CD4-positive, alpha-beta T cell treated with Interleukin-15 for 4 hours (primary cell): ENCODE measurements around the gene PCDH1.

Experiments used
- DNase-seq: peaks from one replicate; pipeline ENCODE4 v3.0.0-alpha.2; 2020; ENCODE audit warnings: low spot score

PCDH1 gene

GRCh38 chr5:141873933-141874261 is 4.3 kb downstream of the PCDH1 start:
- no peak for DNase-seq

- DNase-seq: no peak
These were observed 5.5 kb downstream of the PCDH1 start for GRCh38 chr5:141872496-141873356.

DNA sequence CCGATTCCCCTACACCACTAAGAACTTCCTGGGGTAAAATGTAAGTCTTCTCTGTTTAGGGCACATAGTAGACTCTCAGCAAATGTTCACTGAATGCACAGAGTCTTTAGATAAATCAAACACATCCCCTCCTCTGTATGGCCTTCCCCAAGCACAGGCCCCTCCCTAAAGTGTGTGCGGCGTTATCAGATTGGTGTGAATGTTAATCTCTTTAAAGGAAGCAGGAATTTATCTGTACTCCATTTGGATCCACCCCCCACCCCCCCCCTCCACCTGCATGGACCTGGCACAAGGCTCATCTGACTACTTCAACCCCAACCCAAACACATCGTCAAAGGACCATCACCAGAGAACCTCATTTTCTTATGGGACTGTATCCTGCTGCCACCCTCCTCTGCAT is 6.3 kb downstream of the PCDH1 start:
- DNase-seq: no peak

DNA sequence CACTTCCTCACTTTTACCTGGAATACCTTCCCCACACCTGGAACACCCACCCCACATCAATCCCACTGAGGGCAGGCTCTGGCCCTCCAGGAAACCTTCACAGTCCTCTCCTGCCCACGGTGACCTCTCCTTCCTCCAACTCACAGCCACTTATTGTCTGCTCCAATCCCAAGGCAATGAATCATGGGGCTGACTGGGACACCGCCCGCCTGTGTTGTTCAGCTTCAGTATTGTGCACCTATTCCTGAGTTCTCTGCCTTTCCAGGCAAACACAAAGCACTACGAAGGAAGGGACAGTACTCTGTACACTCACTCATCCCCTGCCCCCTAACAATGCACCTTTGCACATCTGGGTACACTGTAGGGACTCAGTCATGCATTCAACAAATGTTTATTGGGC is 7.3 kb downstream of the PCDH1 start:
- no peak for DNase-seq

DNA sequence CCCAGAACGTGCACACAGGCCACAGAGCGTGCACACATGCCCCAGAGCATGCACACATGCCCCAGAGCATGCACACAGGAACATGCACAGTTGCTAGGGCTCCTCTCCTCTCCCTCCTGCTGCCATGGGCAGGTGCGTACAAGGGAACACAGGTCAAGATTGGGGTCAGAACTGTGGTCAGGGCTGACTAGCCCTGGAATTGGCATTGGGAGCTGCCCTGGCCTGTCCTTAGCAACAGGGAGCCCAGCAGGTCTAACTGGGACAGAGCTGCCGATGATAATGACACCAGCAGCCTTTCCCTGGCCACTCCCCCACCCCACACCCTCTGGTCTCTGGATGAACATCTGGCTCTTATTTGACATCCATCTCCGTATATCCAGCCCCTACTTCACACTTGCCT is 8.0 kb downstream of the PCDH1 start:
- no peak for DNase-seq

GRCh38 chr5:141869514-141869913 is 8.7 kb downstream of the PCDH1 start:
- DNase-seq: no peak

DNA sequence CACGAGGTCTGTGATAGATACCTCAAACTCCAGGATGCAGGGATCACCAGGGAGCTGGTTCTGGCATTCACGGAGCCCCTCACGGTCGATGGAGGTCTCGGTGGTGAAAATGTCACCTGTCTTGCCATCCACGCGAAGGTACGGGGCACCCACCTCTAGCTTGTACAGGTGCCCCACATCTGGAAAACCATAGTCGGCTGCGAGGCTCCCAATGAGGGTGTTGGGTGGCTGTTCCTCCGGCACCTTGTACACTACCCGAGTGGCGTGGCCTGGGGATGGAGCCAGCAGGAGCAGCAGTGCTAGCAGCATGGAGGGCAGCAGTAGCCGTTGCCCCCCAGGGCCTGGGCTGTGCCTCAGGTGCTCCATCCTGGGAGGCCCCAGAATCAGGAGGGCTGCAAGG is 9.2 kb downstream of the PCDH1 start:
- no peak for DNase-seq

DNA sequence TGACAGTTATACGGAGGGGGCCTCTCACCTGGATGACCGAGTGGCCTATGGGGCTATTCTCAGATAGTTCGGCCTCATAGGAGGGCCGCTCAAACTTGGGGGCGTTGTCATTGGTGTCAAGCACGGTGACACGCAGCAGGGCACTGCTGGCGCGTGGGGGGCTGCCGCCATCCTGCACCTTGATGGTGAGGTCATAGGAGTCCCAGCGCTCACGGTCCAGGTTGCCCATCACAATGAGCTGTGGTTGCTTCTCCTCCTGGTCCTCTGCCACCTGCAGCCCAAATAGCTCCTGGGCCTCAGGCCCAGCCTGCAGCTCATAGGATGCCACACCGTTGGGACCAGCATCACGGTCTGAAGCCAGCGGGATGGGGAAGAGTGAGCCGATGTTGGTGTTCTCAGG is 9.7 kb downstream of the PCDH1 start:
- no peak for DNase-seq

DNA sequence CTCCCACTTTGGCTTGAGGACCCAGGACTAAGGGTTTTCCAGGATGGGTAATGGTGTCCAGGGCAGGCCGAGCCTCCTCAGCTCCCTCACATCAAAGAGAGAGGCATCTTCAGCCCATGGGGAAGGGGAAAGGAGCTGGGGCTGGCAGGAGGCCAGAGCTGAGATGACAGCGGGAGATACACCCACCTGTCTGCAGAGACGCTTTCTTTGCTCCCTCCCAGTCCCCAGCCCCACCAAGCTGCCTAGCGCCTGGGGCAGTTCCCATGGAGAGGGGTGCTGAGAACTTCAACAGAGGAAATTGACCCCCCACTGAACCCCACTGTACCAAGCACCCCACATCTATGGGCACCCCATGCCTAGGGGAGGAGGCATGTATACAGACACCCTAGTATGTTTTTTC is 10.6 kb downstream of the PCDH1 start:
- no peak for DNase-seq

- DNase-seq: no peak
These were observed 11.1 kb downstream of the PCDH1 start for GRCh38 chr5:141867139-141867538.

DNA sequence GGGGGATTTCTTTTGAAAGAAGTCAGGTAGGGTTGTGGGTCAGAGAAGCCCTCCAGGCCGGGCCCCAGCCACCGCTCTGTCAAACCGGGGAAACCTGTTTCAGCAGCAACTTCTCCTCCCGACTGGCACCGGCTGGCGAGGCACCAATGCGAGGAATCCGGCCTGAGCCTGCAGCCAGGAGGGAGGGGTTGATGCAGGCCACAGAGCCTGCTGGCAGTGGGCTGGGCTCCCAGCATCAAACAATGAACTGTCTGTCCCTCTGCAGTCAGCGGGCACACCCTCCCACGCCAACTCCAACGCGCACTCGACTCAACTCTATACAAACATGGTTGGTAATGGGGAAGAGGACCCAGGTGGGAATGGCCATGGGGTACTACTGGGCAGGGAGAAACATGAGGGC is 12.1 kb downstream of the PCDH1 start:
- DNase-seq: no peak

DNA sequence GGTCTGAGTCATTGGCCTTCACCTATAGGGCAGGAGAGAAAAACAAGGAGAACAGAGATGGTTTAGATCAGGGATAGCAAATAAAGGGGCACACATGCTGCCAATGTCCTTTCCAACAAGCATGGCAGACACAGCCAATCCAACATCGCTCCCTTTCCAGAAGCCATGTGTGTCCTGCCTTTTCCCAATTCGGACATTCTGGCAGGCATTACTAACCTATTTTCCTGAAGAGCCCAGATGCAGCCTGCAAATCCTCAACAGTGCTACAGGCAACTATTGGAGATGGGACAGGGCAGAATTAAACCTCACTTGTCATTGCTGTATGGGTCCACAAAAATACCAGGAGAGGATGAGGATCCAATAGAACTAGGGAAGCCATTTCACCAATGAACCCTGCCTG is 12.8 kb downstream of the PCDH1 start:
- no peak for DNase-seq

DNA sequence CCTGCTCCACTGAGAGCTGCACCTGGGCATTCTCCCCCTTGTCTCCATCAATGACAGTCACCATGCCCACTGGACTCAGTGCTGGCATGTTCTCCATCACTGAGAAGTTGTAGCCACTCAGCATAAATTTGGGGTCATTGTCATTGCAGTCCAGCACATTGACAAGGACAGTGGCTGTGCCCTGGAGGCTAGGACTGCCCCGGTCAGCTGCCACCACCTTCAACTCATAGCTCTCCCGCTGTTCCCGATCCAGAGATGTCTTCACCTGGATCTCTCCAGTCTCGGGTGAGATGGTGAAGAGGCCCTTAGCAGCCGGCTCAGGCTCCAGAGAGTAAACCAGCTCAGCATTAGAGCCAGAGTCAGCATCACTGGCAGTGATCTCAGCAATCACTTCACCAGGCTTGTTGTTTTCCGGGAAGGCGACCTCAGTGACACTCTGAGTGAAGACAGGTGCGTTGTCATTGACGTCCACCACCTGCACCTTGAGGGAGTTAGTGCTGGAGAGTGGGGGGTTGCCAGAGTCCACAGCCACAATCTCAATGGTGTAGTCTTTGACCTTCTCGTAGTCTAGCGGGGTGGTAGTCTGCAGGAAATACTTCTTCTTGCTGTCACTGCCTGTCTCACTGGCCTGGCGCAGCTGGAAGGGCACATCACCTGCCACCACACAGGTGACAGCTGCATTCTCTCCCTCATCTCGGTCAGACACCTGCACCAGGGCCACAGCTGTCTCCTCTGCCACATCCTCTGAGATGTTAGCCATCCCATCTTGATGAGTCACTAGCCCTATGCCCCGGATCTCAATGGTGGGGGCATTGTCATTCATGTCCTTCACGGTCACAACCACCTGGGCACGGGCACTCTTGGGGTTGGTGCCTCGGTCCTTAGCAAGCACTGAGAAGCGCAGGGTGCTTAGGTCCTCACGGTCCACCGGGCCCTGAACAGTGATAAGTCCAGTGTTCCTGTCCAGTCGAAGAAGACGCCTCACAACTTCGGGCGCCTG is 13.5 kb downstream of the PCDH1 start:
- no peak for DNase-seq

GRCh38 chr5:141863569-141864178 is 14.5 kb downstream of the PCDH1 start:
- DNase-seq: no peak

GRCh38 chr5:141862936-141863543 is 15.2 kb downstream of the PCDH1 start:
- no peak for DNase-seq

DNA sequence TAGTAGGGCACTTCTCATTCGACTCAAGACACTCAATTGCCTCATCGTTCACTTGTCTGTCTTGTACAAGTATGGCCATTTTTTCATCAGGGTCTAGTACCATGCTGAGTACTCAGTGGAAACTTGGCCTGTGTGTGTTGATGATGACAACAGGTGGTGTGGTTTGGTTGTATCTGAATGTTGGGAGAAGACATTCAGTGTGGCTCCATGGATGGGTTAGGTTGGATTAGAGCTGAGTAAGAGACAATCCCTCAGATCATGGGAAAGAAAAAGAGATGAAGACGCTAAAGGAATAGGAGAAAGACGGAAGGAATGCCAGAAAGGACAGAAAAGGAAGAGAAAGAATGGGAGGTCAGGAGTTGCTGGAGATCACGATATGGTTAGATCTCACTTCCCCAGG is 17.0 kb downstream of the PCDH1 start:
- no peak for DNase-seq

DNA sequence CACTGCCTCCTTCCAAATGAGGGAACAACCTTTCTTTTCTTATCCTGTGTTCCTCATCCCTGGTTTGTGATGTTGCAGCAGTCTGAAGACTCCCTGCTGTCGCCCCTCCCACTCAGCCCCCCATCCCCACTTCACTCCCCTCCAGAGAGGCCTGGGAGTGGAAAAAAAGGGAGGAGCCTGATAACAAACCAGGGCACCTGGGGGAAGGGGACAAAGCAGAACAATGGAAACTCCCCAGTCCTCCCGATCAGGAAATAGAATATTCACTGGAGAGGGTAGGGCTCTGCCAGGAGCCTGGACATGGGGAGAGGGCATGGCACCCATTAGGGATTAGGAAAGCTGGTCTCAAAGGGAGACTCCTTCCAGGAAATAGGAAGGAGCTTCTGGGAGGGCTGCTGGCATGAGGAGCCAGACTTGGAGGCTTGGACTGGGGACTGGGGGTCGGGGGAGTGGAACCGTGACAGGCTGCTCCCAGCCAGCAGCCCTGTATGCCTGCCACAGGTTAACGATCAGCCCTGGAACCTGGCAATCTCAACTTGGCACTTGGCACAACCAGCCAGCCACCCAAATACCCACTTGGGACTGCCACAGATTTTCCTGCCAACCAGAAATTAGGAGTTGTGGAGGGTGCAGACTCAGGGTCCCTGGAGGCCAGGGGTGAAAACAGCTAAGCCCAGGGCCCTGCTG is 20.0 kb downstream of the PCDH1 start:
- no peak for DNase-seq

- DNase-seq: no peak
These were observed 21.0 kb downstream of the PCDH1 start for GRCh38 chr5:141857226-141857625.

- no peak for DNase-seq
These were observed 22.0 kb downstream of the PCDH1 start for GRCh38 chr5:141856037-141856790.

GRCh38 chr5:141855265-141856036 is 22.8 kb downstream of the PCDH1 start:
- DNase-seq: no peak
